ENCODE measurements around the gene GLTP. TPM values are rescaled to one million over a fixed set of nuclear protein-coding genes. Genes with fewer than 3 reads are reported as not detected.

The GLTP gene
- total RNA-seq, 3 donors from 2014 or later (not counting 1 experiment from before 2014, with no cell fraction given): 48.6 to 52.8 (median 49.2) TPM

- 89% methylated on average over 5 of the region's 5 CpGs for WGBS (ENCODE audit: insufficient coverage)
- Histone ChIP-seq H3K9me3 (ENCODE audit: control insufficient read depth, insufficient read depth, low read length) (no peaks in the 10 kb centered on the region), H3K4me3 (ENCODE audit: low read length) (no peak overlapping the region), H3K27me3 (ENCODE audit: control insufficient read depth, insufficient read depth, low read length) (no peaks in the 10 kb centered on the region), H3K36me3 (ENCODE audit: control insufficient read depth, insufficient read depth, low read length) (no peaks in the 10 kb centered on the region), H3K27ac (ENCODE audit: low read length) (no peak overlapping the region), H3K4me1 (ENCODE audit: control insufficient read depth, insufficient read depth, low read length) (peaks cover 12% of the 10 kb centered on the region)
- ATAC-seq: no peak
- TF ChIP-seq CTCF (IDR thresholded peaks at IDR 0.05): no peak
- DNase-seq: no peak
- Mint-ChIP-seq H3K27ac (no peak overlapping the region), H3K36me3 (no peaks in the 10 kb centered on the region), H3K4me1 (peaks cover 7 to 12% of the 10 kb centered on the region in 2 donors), H3K4me3 (no peak overlapping the region), H3K27me3 (ENCODE audit: low read depth in 2 of 2) (no peaks in the 10 kb centered on the region), H3K9me3 (no peaks in the 10 kb centered on the region)
- intact Hi-C loops (cut with micrococcal nuclease): loop anchor here (2.0 kb wide), 1 partner anchor 39 kb away; no protein-coding TSS in a partner anchor
Measured at GRCh38 chr12:109844091-109844490, 36.2 kb downstream of the GLTP start.

- Mint-ChIP-seq H3K9me3 (no peaks in the 10 kb centered on the region), H3K27me3 (ENCODE audit: low read depth in 2 of 2) (no peaks in the 10 kb centered on the region), H3K4me1 (peaks cover 7 to 12% of the 10 kb centered on the region in 2 donors), H3K4me3 (no peak overlapping the region), H3K27ac (no peak overlapping the region), H3K36me3 (no peaks in the 10 kb centered on the region)
- Histone ChIP-seq H3K36me3 (ENCODE audit: control insufficient read depth, insufficient read depth, low read length) (no peaks in the 10 kb centered on the region), H3K9me3 (ENCODE audit: control insufficient read depth, insufficient read depth, low read length) (no peaks in the 10 kb centered on the region), H3K4me1 (ENCODE audit: control insufficient read depth, insufficient read depth, low read length) (peaks cover 12% of the 10 kb centered on the region), H3K4me3 (ENCODE audit: low read length) (no peak overlapping the region), H3K27me3 (ENCODE audit: control insufficient read depth, insufficient read depth, low read length) (no peaks in the 10 kb centered on the region), H3K27ac (ENCODE audit: low read length) (no peak overlapping the region)
- intact Hi-C loops (cut with micrococcal nuclease): no loop called here
- 95% methylated on average over 5 of the region's 5 CpGs for WGBS (ENCODE audit: insufficient coverage)
- no peak for TF ChIP-seq CTCF (IDR thresholded peaks at IDR 0.05)
- DNase-seq (no peak), ATAC-seq (no peak)
Measured at GRCh38 chr12:109842021-109842420, 38.3 kb downstream of the GLTP start.

- intact Hi-C loops (cut with micrococcal nuclease): no loop called here
Measured at GRCh38 chr12:109841356-109841755, 39.0 kb downstream of the GLTP start.

More at GRCh38 chr12:109841356-109841755, 39.0 kb downstream of the GLTP start:
- Mint-ChIP-seq H3K4me1 (peaks cover 7 to 12% of the 10 kb centered on the region in 2 donors), H3K36me3 (no peaks in the 10 kb centered on the region), H3K27ac (no peak overlapping the region), H3K9me3 (no peaks in the 10 kb centered on the region), H3K27me3 (ENCODE audit: low read depth in 2 of 2) (no peaks in the 10 kb centered on the region), H3K4me3 (no peak overlapping the region)
- ATAC-seq (no peak), DNase-seq (no peak)
- peaks cover 12% of the 10 kb centered on the region for H3K4me1 ChIP-seq (ENCODE audit: control insufficient read depth, insufficient read depth, low read length)
- 81% methylated on average over 9 of the region's 9 CpGs for whole genome bisulfite sequencing (ENCODE audit: insufficient coverage)
- no peaks in the 10 kb centered on the region for H3K9me3 ChIP-seq (ENCODE audit: control insufficient read depth, insufficient read depth, low read length)
- H3K27me3 ChIP-seq (ENCODE audit: control insufficient read depth, insufficient read depth, low read length): no peaks in the 10 kb centered on the region
- no peak overlapping the region for H3K27ac ChIP-seq (ENCODE audit: low read length)
- no peaks in the 10 kb centered on the region for H3K36me3 ChIP-seq (ENCODE audit: control insufficient read depth, insufficient read depth, low read length)
- H3K4me3 ChIP-seq (ENCODE audit: low read length): no peak overlapping the region
- TF ChIP-seq CTCF (IDR thresholded peaks at IDR 0.05): no peak

All from natural killer cell (primary cell).